ENCODE data around the gene MYBPC3.
"Not testable (repeated sequence)": the region's sequence is repeated elsewhere in the genome, so short reads cannot be mapped to it uniquely, and the experiment has no call there.

The MYBPC3 gene

GRCh38 chr11:47340010-47340409, 12.5 kb downstream of the MYBPC3 start:
- DNase-seq = no peak

- no peak for DNase-seq
Observed at GRCh38 chr11:47338396-47339241, 13.9 kb downstream of the MYBPC3 start.

GRCh38 chr11:47337229-47337924, 15.1 kb downstream of the MYBPC3 start:
- no peak for DNase-seq

- no peak for DNase-seq
Observed at GRCh38 chr11:47336595-47336994, 15.9 kb downstream of the MYBPC3 start.

GRCh38 chr11:47335733-47336132, 16.8 kb downstream of the MYBPC3 start:
- DNase-seq = no peak

GRCh38 chr11:47334699-47335411, 17.6 kb downstream of the MYBPC3 start:
- not testable (repeated sequence) for DNase-seq

GRCh38 chr11:47333886-47334443, 18.5 kb downstream of the MYBPC3 start:
- no peak for DNase-seq

GRCh38 chr11:47333526-47333845, 19.0 kb downstream of the MYBPC3 start:
- DNase-seq = no peak

- no peak for DNase-seq
Observed at GRCh38 chr11:47332791-47333525, 19.5 kb downstream of the MYBPC3 start.

GRCh38 chr11:47332303-47332711, 20.2 kb downstream of the MYBPC3 start:
- DNase-seq = no peak

- DNase-seq = no peak
Observed at GRCh38 chr11:47331454-47332302, 20.8 kb downstream of the MYBPC3 start.

GRCh38 chr11:47329987-47330931, 22.2 kb downstream of the MYBPC3 start:
- DNase-seq = no peak

- no peak for DNase-seq
Observed at GRCh38 chr11:47329431-47329986, 23.0 kb downstream of the MYBPC3 start.

- DNase-seq = peak in 7 of 51 donors; percentile 7 to 27 (median 23)
Observed at GRCh38 chr11:47328449-47329390, 23.8 kb downstream of the MYBPC3 start.

GRCh38 chr11:47327949-47328348, 24.6 kb downstream of the MYBPC3 start:
- DNase-seq = no peak

- no peak for DNase-seq
Observed at GRCh38 chr11:47327025-47327424, 25.5 kb downstream of the MYBPC3 start.

- no peak for DNase-seq
Observed at GRCh38 chr11:47326198-47326597, 26.3 kb downstream of the MYBPC3 start.

Data from hypothalamus (tissue), 51 donors.